ENCODE results near the gene TARBP2. TPM values are rescaled to one million over a fixed set of nuclear protein-coding genes. Genes with fewer than 3 reads are reported as not detected.
A peak's percentile ranks its signal among the peaks of the same experiment; 100 is the strongest.
"Not testable (repeated sequence)": the region's sequence is repeated elsewhere in the genome, so short reads cannot be mapped to it uniquely, and the experiment has no call there.

The TARBP2 gene
- total and polyA plus RNA-seq, 2 donors, result 38.8 to 41.2 TPM

GRCh38 chr12:53533471-53533870, 32.4 kb downstream of the TARBP2 start:
- H3K36me3 ChIP-seq (ENCODE audit: control insufficient read depth in 2 of 2, insufficient read depth in 2 of 2, low read length in 1 of 2), result peaks cover 44 to 65% of the 10 kb centered on the region in 2 donors
- WGBS, result 93% methylated on average over 2 of the region's 2 CpGs
- H3K4me3 ChIP-seq (ENCODE audit: low read length in 2 of 2), result no peak overlapping the region
- H3K9me3 ChIP-seq (ENCODE audit: control insufficient read depth in 2 of 2, insufficient read depth in 1 of 2, low read length in 1 of 2), result no peaks in the 10 kb centered on the region
- H3K27ac ChIP-seq (ENCODE audit: low read depth in 1 of 2, low read length in 1 of 2), result no peak overlapping the region
- DNase-seq (ENCODE audit: low read depth in 6 of 9, low spot score in 9 of 9), result no peak
- no peaks in the 10 kb centered on the region for H3K4me1 ChIP-seq (ENCODE audit: control insufficient read depth in 2 of 2, insufficient read depth in 2 of 2, low read length in 2 of 2)
- H3K27me3 ChIP-seq (ENCODE audit: control insufficient read depth in 2 of 2, insufficient read depth in 1 of 2, low read length in 1 of 2), result no peaks in the 10 kb centered on the region

GRCh38 chr12:53536962-53537361, 35.9 kb downstream of the TARBP2 start:
- no peak overlapping the region for H3K27ac ChIP-seq (ENCODE audit: low read depth in 1 of 2, low read length in 1 of 2)
- WGBS, result 97% methylated on average over 3 of the region's 3 CpGs

GRCh38 chr12:53538209-53538689, 37.2 kb downstream of the TARBP2 start:
- H3K27me3 ChIP-seq (ENCODE audit: control insufficient read depth in 2 of 2, insufficient read depth in 1 of 2, low read length in 1 of 2), result no peaks in the 10 kb centered on the region
- no peak overlapping the region for H3K4me3 ChIP-seq (ENCODE audit: low read length in 2 of 2)
- H3K36me3 ChIP-seq (ENCODE audit: control insufficient read depth in 2 of 2, insufficient read depth in 2 of 2, low read length in 1 of 2), result peaks cover 22 to 69% of the 10 kb centered on the region in 2 donors
- H3K4me1 ChIP-seq (ENCODE audit: control insufficient read depth in 2 of 2, insufficient read depth in 2 of 2, low read length in 2 of 2), result no peaks in the 10 kb centered on the region
- no peak overlapping the region for H3K27ac ChIP-seq (ENCODE audit: low read depth in 1 of 2, low read length in 1 of 2)
- no peaks in the 10 kb centered on the region for H3K9me3 ChIP-seq (ENCODE audit: control insufficient read depth in 2 of 2, insufficient read depth in 1 of 2, low read length in 1 of 2)
- no peak for DNase-seq (ENCODE audit: low read depth in 6 of 9, low spot score in 9 of 9)
- 92% methylated on average over 1 of the region's 1 CpG for WGBS

More at GRCh38 chr12:53536962-53537361, 35.9 kb downstream of the TARBP2 start:
- Histone ChIP-seq H3K9me3 (ENCODE audit: control insufficient read depth in 2 of 2, insufficient read depth in 1 of 2, low read length in 1 of 2) (no peaks in the 10 kb centered on the region), H3K27me3 (ENCODE audit: control insufficient read depth in 2 of 2, insufficient read depth in 1 of 2, low read length in 1 of 2) (no peaks in the 10 kb centered on the region), H3K36me3 (ENCODE audit: control insufficient read depth in 2 of 2, insufficient read depth in 2 of 2, low read length in 1 of 2) (peaks cover 35 to 70% of the 10 kb centered on the region in 2 donors), H3K4me1 (ENCODE audit: control insufficient read depth in 2 of 2, insufficient read depth in 2 of 2, low read length in 2 of 2) (no peaks in the 10 kb centered on the region), H3K4me3 (ENCODE audit: low read length in 2 of 2) (no peak overlapping the region)
- no peak for DNase-seq (ENCODE audit: low read depth in 6 of 9, low spot score in 9 of 9)

GRCh38 chr12:53539526-53539925, 38.4 kb downstream of the TARBP2 start:
- DNase-seq (ENCODE audit: low read depth in 6 of 9, low spot score in 9 of 9), result no peak
- no peaks in the 10 kb centered on the region for H3K9me3 ChIP-seq (ENCODE audit: control insufficient read depth in 2 of 2, insufficient read depth in 1 of 2, low read length in 1 of 2)
- H3K4me1 ChIP-seq (ENCODE audit: control insufficient read depth in 2 of 2, insufficient read depth in 2 of 2, low read length in 2 of 2), result no peaks in the 10 kb centered on the region
- H3K27ac ChIP-seq (ENCODE audit: low read depth in 1 of 2, low read length in 1 of 2), result no peak overlapping the region
- H3K4me3 ChIP-seq (ENCODE audit: low read length in 2 of 2), result no peak overlapping the region
- 98% methylated on average over 3 of the region's 3 CpGs for WGBS
- H3K36me3 ChIP-seq (ENCODE audit: control insufficient read depth in 2 of 2, insufficient read depth in 2 of 2, low read length in 1 of 2), result peaks cover 18 to 63% of the 10 kb centered on the region in 2 donors
- no peaks in the 10 kb centered on the region for H3K27me3 ChIP-seq (ENCODE audit: control insufficient read depth in 2 of 2, insufficient read depth in 1 of 2, low read length in 1 of 2)

GRCh38 chr12:53543539-53543938, 42.5 kb downstream of the TARBP2 start:
- Histone ChIP-seq H3K9me3 (ENCODE audit: control insufficient read depth in 2 of 2, insufficient read depth in 1 of 2, low read length in 1 of 2) (peaks cover 0 to 3% of the 10 kb centered on the region in 2 donors), H3K27me3 (ENCODE audit: control insufficient read depth in 2 of 2, insufficient read depth in 1 of 2, low read length in 1 of 2) (no peaks in the 10 kb centered on the region), H3K4me1 (ENCODE audit: control insufficient read depth in 2 of 2, insufficient read depth in 2 of 2, low read length in 2 of 2) (no peaks in the 10 kb centered on the region), H3K27ac (ENCODE audit: low read depth in 1 of 2, low read length in 1 of 2) (peak overlapping the region in 1 of 2 donors; percentile 26), H3K4me3 (ENCODE audit: low read length in 2 of 2) (no peak overlapping the region), H3K36me3 (ENCODE audit: control insufficient read depth in 2 of 2, insufficient read depth in 2 of 2, low read length in 1 of 2) (peaks cover 13 to 44% of the 10 kb centered on the region in 2 donors)
- DNase-seq (ENCODE audit: low read depth in 6 of 9, low spot score in 9 of 9), result peak; percentile 18 to 77 (median 45)
- WGBS, result 37% methylated on average over 5 of the region's 5 CpGs

- not testable (repeated sequence) for DNase-seq (ENCODE audit: low read depth in 6 of 9, low spot score in 9 of 9); H3K27ac ChIP-seq (ENCODE audit: low read depth in 1 of 2, low read length in 1 of 2); H3K9me3 ChIP-seq (ENCODE audit: control insufficient read depth in 2 of 2, insufficient read depth in 1 of 2, low read length in 1 of 2); H3K4me1 ChIP-seq (ENCODE audit: control insufficient read depth in 2 of 2, insufficient read depth in 2 of 2, low read length in 2 of 2); H3K4me3 ChIP-seq (ENCODE audit: low read length in 2 of 2); H3K27me3 ChIP-seq (ENCODE audit: control insufficient read depth in 2 of 2, insufficient read depth in 1 of 2, low read length in 1 of 2)
- WGBS, result 98% methylated on average over 6 of the region's 6 CpGs
- peaks cover 11 to 28% of the 10 kb centered on the region in 2 donors for H3K36me3 ChIP-seq (ENCODE audit: control insufficient read depth in 2 of 2, insufficient read depth in 2 of 2, low read length in 1 of 2)
These were observed 47.3 kb downstream of the TARBP2 start for GRCh38 chr12:53548354-53548753.

- H3K4me3 ChIP-seq (ENCODE audit: low read length in 2 of 2); H3K9me3 ChIP-seq (ENCODE audit: control insufficient read depth in 2 of 2, insufficient read depth in 1 of 2, low read length in 1 of 2); DNase-seq (ENCODE audit: low read depth in 6 of 9, low spot score in 9 of 9); H3K4me1 ChIP-seq (ENCODE audit: control insufficient read depth in 2 of 2, insufficient read depth in 2 of 2, low read length in 2 of 2); H3K27ac ChIP-seq (ENCODE audit: low read depth in 1 of 2, low read length in 1 of 2); H3K27me3 ChIP-seq (ENCODE audit: control insufficient read depth in 2 of 2, insufficient read depth in 1 of 2, low read length in 1 of 2): not testable (repeated sequence)
- peaks cover 11 to 27% of the 10 kb centered on the region in 2 donors for H3K36me3 ChIP-seq (ENCODE audit: control insufficient read depth in 2 of 2, insufficient read depth in 2 of 2, low read length in 1 of 2)
- WGBS, result 99% methylated on average over 8 of the region's 8 CpGs
These were observed 49.0 kb downstream of the TARBP2 start for GRCh38 chr12:53550131-53550530.

GRCh38 chr12:53550595-53550994, 49.5 kb downstream of the TARBP2 start:
- Histone ChIP-seq H3K36me3 (ENCODE audit: control insufficient read depth in 2 of 2, insufficient read depth in 2 of 2, low read length in 1 of 2) (peaks cover 11 to 27% of the 10 kb centered on the region in 2 donors), H3K4me1 (ENCODE audit: control insufficient read depth in 2 of 2, insufficient read depth in 2 of 2, low read length in 2 of 2) (peaks cover 0 to 2% of the 10 kb centered on the region in 2 donors), H3K4me3 (ENCODE audit: low read length in 2 of 2) (no peak overlapping the region), H3K27me3 (ENCODE audit: control insufficient read depth in 2 of 2, insufficient read depth in 1 of 2, low read length in 1 of 2) (no peaks in the 10 kb centered on the region), H3K9me3 (ENCODE audit: control insufficient read depth in 2 of 2, insufficient read depth in 1 of 2, low read length in 1 of 2) (peaks cover 0 to 3% of the 10 kb centered on the region in 2 donors), H3K27ac (ENCODE audit: low read depth in 1 of 2, low read length in 1 of 2) (no peak overlapping the region)
- DNase-seq (ENCODE audit: low read depth in 6 of 9, low spot score in 9 of 9), result no peak
- 97% methylated on average over 1 of the region's 1 CpG for WGBS

GRCh38 chr12:53551889-53552291, 50.8 kb downstream of the TARBP2 start:
- WGBS, result 32% methylated on average over 2 of the region's 2 CpGs
- H3K27me3 ChIP-seq (ENCODE audit: control insufficient read depth in 2 of 2, insufficient read depth in 1 of 2, low read length in 1 of 2), result no peaks in the 10 kb centered on the region
- peak in 1 of 9 donors; percentile 28 for DNase-seq (ENCODE audit: low read depth in 6 of 9, low spot score in 9 of 9)
- H3K9me3 ChIP-seq (ENCODE audit: control insufficient read depth in 2 of 2, insufficient read depth in 1 of 2, low read length in 1 of 2), result peaks cover 0 to 3% of the 10 kb centered on the region in 2 donors
- H3K36me3 ChIP-seq (ENCODE audit: control insufficient read depth in 2 of 2, insufficient read depth in 2 of 2, low read length in 1 of 2), result peaks cover 11 to 27% of the 10 kb centered on the region in 2 donors
- no peak overlapping the region for H3K4me3 ChIP-seq (ENCODE audit: low read length in 2 of 2)
- H3K4me1 ChIP-seq (ENCODE audit: control insufficient read depth in 2 of 2, insufficient read depth in 2 of 2, low read length in 2 of 2), result peaks cover 0 to 2% of the 10 kb centered on the region in 2 donors
- H3K27ac ChIP-seq (ENCODE audit: low read depth in 1 of 2, low read length in 1 of 2), result no peak overlapping the region
